ENCODE measurements around the gene RRAGD. TPM values are rescaled to one million over a fixed set of nuclear protein-coding genes. Genes with fewer than 3 reads are reported as not detected.
A peak's percentile ranks its signal among the peaks of the same experiment; 100 is the strongest.

Gene RRAGD
- total RNA-seq, 2 experiments from 2014 or later = 19.7 to 22.1 TPM

DNA sequence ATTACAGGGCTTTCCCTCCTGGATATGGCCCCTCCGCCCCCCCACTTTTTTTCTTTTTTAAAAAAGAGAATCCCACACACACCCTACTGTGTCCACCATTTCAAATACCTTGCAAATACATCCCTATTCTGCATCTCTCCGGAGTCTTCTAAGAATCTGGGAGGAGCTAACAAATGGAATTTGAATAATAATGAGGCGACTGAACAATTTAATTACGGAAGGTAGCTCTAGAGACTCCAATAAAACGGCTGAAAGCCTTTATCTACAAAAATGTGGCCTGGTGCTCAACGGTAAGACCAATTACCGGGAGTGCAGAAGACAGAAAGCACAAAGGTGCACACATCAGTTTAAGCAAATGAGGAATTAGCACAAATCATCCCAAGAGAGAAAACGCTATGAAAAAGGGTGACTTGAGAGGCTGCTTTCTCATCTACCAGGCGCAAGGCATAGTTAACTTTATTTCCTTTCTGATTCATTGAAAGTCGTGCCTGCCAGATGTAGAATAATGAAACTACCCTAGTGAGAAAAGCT is 1.8 kb downstream of the RRAGD start:
- H3K4me3 Mint-ChIP-seq = peak overlapping the region; percentile 86
- CTCF ChIA-PET = interaction anchor here (0.9 to 6.3 kb wide), 4 partner anchors 22 to 65 kb away, joined by 3 to 52 read pairs (median 4); no protein-coding TSS in a partner anchor
- no peak for DNase-seq
- TF ChIP-seq, protein P1, sequence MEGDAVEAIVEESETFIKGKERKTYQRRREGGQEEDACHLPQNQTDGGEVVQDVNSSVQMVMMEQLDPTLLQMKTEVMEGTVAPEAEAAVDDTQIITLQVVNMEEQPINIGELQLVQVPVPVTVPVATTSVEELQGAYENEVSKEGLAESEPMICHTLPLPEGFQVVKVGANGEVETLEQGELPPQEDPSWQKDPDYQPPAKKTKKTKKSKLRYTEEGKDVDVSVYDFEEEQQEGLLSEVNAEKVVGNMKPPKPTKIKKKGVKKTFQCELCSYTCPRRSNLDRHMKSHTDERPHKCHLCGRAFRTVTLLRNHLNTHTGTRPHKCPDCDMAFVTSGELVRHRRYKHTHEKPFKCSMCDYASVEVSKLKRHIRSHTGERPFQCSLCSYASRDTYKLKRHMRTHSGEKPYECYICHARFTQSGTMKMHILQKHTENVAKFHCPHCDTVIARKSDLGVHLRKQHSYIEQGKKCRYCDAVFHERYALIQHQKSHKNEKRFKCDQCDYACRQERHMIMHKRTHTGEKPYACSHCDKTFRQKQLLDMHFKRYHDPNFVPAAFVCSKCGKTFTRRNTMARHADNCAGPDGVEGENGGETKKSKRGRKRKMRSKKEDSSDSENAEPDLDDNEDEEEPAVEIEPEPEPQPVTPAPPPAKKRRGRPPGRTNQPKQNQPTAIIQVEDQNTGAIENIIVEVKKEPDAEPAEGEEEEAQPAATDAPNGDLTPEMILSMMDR (IDR thresholded peaks at IDR 0.05) = no peak
- peaks cover 23% of the 10 kb centered on the region for H3K4me1 Mint-ChIP-seq (ENCODE audit: low read depth)
- POLR2A ChIA-PET = interaction anchor here (0.7 to 1.0 kb wide), 2 partner anchors 15 to 229 kb away, joined by 3 to 4 read pairs; no protein-coding TSS in a partner anchor
- intact Hi-C loops (cut with micrococcal nuclease) = loop anchor here (5.0 kb wide), 1 partner anchor 33 kb away; no protein-coding TSS in a partner anchor
- H3K27ac Mint-ChIP-seq = no peak overlapping the region
- peaks cover 11% of the 10 kb centered on the region for H3K27me3 Mint-ChIP-seq
- no peak for ATAC-seq
- H3K36me3 Mint-ChIP-seq (ENCODE audit: low read depth) = no peaks in the 10 kb centered on the region
- H3K9me3 Mint-ChIP-seq = no peaks in the 10 kb centered on the region

DNA sequence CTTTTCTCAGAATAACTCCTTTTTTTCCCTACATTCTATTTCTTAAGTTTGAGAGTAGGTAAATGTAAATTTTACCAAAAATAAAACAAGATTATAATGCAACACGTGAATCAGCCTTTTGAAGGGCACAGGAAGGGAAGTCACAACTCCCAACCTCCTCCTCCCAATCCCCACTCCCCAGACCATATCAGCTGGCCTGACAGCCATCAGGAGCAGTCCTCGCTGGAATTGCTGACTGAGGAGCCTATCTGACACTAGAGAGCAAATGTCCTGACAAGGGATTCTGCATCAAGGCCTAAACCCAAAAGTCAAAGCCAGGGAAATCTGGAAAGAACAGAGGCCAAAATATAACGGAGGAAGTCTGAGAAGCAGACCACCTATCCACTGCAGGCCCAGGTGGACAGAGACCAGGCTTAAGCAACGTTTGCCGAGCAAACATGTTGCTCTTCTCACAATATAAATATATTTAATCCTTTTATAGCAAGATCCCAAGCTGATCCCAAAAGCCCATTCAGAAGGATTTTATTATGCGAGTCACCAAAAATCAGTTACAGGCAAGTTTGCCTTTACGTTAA is 2.5 kb downstream of the RRAGD start:
- ChIA-PET POLR2A (no interaction called here), CTCF (interaction anchor here (6.3 kb wide), 1 partner anchor 36 kb away, joined by 52 read pairs; no protein-coding TSS in a partner anchor)
- TF ChIP-seq, protein P1 (IDR thresholded peaks at IDR 0.05) = no peak
- H3K4me3 Mint-ChIP-seq = no peak overlapping the region
- ATAC-seq (no peak), DNase-seq (no peak)
- H3K4me1 Mint-ChIP-seq (ENCODE audit: low read depth) = peaks cover 23% of the 10 kb centered on the region
- no peak overlapping the region for H3K27ac Mint-ChIP-seq
- H3K9me3 Mint-ChIP-seq = no peaks in the 10 kb centered on the region
- intact Hi-C loops (cut with micrococcal nuclease) = loop anchor here (5.0 kb wide), 1 partner anchor 32 kb away; no protein-coding TSS in a partner anchor
- no peaks in the 10 kb centered on the region for H3K36me3 Mint-ChIP-seq (ENCODE audit: low read depth)
- H3K27me3 Mint-ChIP-seq = peaks cover 9% of the 10 kb centered on the region

DNA sequence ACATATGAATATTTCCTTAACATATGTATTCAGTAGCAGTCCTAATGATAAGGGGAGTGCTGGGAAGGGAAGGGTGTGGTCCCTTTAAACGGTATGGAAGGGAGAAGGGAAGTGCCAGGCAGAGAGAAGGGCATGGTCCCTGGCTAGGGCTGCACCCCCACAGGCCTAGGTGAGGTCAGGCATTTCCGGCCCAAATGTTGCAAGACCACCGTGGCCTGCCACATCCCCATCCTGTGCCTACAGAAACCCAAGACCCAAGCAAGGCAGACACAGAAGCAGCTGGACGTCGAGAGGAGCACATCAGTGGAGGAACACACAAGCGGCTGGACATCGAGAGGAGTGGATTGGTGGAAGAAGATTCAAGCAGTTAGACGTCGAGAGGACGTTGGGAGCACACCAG is 5.9 kb downstream of the RRAGD start:
- H3K9me3 Mint-ChIP-seq = no peaks in the 10 kb centered on the region

DNA sequence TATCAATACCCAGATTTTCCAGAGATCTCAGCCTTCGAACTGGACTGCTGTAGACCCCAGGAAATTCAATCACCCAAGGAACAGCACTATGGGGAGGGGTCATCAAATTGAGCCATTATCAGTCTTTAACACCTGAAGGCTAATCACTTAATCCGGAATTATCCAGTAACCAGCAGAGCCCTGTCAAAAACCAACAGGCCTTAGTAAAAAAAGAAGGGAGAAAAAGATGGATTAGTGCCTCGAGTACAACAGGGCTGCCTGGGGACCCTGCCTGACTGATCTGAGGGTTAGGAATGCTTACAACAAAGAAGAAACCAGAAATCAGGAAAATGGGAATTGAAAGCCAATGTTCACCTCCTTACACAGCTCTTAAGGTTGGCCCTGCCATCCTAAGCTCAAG is 7.6 kb downstream of the RRAGD start:
- no peak for ATAC-seq
- H3K4me1 Mint-ChIP-seq (ENCODE audit: low read depth) = peaks cover 7% of the 10 kb centered on the region
- intact Hi-C loops (cut with micrococcal nuclease) = no loop called here
- no peaks in the 10 kb centered on the region for H3K27me3 Mint-ChIP-seq
- no peaks in the 10 kb centered on the region for H3K36me3 Mint-ChIP-seq (ENCODE audit: low read depth)
- H3K27ac Mint-ChIP-seq = no peak overlapping the region
- no peak for DNase-seq
- ChIA-PET CTCF (no interaction called here), POLR2A (interaction anchor here (0.6 to 0.7 kb wide), 2 partner anchors 30 to 115 kb away, joined by 3 read pairs; no protein-coding TSS in a partner anchor)
- TF ChIP-seq, protein P1 (IDR thresholded peaks at IDR 0.05) = no peak
- no peak overlapping the region for H3K4me3 Mint-ChIP-seq
- H3K9me3 Mint-ChIP-seq = no peaks in the 10 kb centered on the region

More for the DNA sequence above, 5.9 kb downstream of the RRAGD start:
- TF ChIP-seq, protein P1 (IDR thresholded peaks at IDR 0.05) = no peak
- no peak overlapping the region for H3K27ac Mint-ChIP-seq
- CTCF ChIA-PET = interaction anchor here (1.3 kb wide), 1 partner anchor 34 kb away, joined by 8 read pairs; no protein-coding TSS in a partner anchor
- no peaks in the 10 kb centered on the region for H3K27me3 Mint-ChIP-seq
- DNase-seq (no peak), ATAC-seq (no peak)
- peaks cover 12% of the 10 kb centered on the region for H3K4me1 Mint-ChIP-seq (ENCODE audit: low read depth)
- H3K4me3 Mint-ChIP-seq = no peak overlapping the region
- H3K36me3 Mint-ChIP-seq (ENCODE audit: low read depth) = no peaks in the 10 kb centered on the region
- intact Hi-C loops (cut with micrococcal nuclease) = no loop called here
- POLR2A ChIA-PET = no interaction called here

DNA sequence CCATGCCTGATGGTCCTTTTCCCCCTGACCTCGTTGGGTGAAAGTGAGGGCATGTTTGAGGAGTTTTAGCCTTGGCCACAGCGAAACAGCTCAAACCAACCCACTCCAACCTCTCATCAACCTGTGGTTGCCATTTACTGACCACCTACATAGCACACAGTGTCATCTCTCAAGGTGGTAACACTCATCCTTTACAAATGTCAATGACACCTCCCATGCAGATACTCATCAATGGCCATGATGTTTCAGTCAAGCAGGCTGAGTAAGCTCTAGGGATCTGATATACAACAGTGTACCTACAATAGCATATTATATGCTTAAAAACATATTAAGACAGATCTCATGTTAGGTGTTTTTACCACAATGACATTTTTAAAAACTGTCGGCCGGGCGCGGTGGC is 9.3 kb downstream of the RRAGD start:
- H3K4me3 Mint-ChIP-seq = no peak overlapping the region
- peaks cover 7% of the 10 kb centered on the region for H3K4me1 Mint-ChIP-seq (ENCODE audit: low read depth)
- H3K27me3 Mint-ChIP-seq = no peaks in the 10 kb centered on the region
- no peak overlapping the region for H3K27ac Mint-ChIP-seq
- ATAC-seq = peak; percentile 39
- no peaks in the 10 kb centered on the region for H3K9me3 Mint-ChIP-seq
- H3K36me3 Mint-ChIP-seq (ENCODE audit: low read depth) = no peaks in the 10 kb centered on the region
- ChIA-PET CTCF (no interaction called here), POLR2A (no interaction called here)
- no peak for DNase-seq
- intact Hi-C loops (cut with micrococcal nuclease) = no loop called here
- TF ChIP-seq, protein P1 (IDR thresholded peaks at IDR 0.05) = no peak
